Parathyroid adenoma (tissue), 2 donors: ENCODE measurements around the gene B4GALT2.

Experiments used
- H2AFZ ChIP-seq: fragments of 300-600 bp; sonication (generic); one replicate; pipeline ENCODE4 v1.7.0; 2017; ENCODE audit warnings: antibody characterized with exemption, mild to moderate bottlenecking
- H3K27ac ChIP-seq: fragments of 300-600 bp; sonication (generic); one replicate; pipeline ENCODE4 v1.7.0; 2017
- H3K27me3 ChIP-seq: fragments of 300-600 bp; sonication (generic); one replicate; pipeline ENCODE4 v1.7.0; 2017; ENCODE audit warnings: low read length; ENCODE audit not compliant: control insufficient read depth, insufficient read depth
- H3K36me3 ChIP-seq: fragments of 300-600 bp; sonication (generic); one replicate; pipeline ENCODE4 v1.7.0; 2017; ENCODE audit warnings: low read length; ENCODE audit not compliant: control insufficient read depth, insufficient read depth
- H3K4me1 ChIP-seq: fragments of 300-600 bp; sonication (generic); one replicate; pipeline ENCODE4 v1.7.0; 2017; ENCODE audit warnings: control low read depth
- H3K4me2 ChIP-seq: fragments of 300-600 bp; sonication (generic); one replicate; pipeline ENCODE4 v1.7.0; 2017; ENCODE audit warnings: low read length
- H3K4me3 ChIP-seq: fragments of 300-600 bp; sonication (generic); one replicate; pipeline ENCODE4 v1.7.0; 2017; ENCODE audit warnings: low read depth, low read length
- H3K79me2 ChIP-seq: fragments of 300-600 bp; sonication (generic); one replicate; pipeline ENCODE4 v1.7.0; 2017; ENCODE audit warnings: control low read depth
- H3K9ac ChIP-seq: fragments of 300-600 bp; sonication (generic); one replicate; pipeline ENCODE4 v1.7.0; 2017; ENCODE audit warnings: mild to moderate bottlenecking
- H3K9me3 ChIP-seq: fragments of 300-600 bp; sonication (generic); one replicate; pipeline ENCODE4 v1.7.0; 2017; ENCODE audit warnings: low read length; ENCODE audit not compliant: control insufficient read depth
- TF ChIP-seq, protein P1 (sequence below): fragments of 300-600 bp; sonication (generic); IDR thresholded peaks from one replicate; pipeline ENCODE4 v1.7.0; 2017; ENCODE audit warnings: antibody characterized with exemption, mild to moderate bottlenecking
- donor health status: primary hyperparathyroidism.

B4GALT2 gene

DNA sequence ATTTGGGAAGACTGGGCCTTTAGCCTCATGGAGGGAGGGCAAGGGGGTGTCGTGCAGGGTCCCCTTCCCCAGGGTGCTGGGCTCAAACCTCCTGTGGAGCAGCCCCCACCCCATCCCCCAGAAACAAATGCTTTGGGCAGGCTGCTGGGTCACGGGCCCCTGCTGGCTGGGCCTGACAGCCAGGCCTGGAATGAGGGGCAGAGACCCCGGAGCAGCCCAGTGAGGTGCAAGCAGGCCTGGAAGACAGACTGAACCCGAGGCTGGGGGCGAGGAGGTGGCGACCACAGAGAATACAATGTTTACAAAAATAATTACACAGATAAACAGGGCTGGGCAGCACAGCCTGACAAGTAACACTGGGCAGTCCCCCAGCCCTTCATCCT, 17.7 kb downstream of the B4GALT2 start:
- Histone ChIP-seq H3K27ac (no peak overlapping the region), H3K36me3 (no peaks in the 10 kb centered on the region)

DNA sequence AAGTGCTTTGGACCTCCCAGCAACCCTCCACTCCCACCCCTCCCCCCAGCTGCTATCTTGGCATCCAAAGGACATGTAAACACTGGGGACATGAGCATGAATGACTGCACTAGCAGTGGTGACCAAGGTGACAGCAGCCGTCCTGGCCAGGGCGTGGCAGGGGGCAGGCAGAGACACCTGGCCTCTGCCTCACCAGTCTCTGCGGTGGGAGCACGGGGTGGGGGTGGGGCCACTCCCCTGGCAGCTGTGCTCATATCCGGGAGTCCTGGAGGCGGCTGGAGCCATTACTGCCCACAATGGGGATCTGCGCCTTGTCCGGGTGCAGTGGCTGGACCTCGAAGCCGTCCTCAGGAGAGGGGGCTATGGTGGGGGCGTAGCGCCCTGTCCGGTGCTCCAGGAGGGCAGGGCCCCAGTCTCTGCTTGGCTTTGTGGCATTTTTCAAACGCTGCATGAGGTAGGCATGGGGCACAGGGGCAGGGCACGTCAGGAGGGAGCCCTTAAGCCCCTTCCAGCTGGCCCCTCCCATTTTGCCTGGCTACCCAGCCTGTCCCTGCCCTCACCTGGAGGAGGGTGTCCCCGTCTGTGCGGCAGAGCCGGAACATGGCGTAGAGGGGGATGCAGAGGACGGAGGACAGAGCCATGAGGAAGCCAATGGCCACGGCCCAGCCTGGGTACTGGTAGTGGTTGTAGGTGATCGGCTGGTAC, 18.4 kb downstream of the B4GALT2 start:
- Histone ChIP-seq H3K4me3 (no peak overlapping the region), H2AFZ (peak overlapping the region; percentile 42), H3K27me3 (no peaks in the 10 kb centered on the region), H3K36me3 (no peaks in the 10 kb centered on the region), H3K9me3 (no peaks in the 10 kb centered on the region), H3K27ac (no peak overlapping the region), H3K79me2 (no peaks in the 10 kb centered on the region), H3K4me1 (no peaks in the 10 kb centered on the region), H3K9ac (no peak overlapping the region), H3K4me2 (no peak overlapping the region)
- TF ChIP-seq, protein P1, sequence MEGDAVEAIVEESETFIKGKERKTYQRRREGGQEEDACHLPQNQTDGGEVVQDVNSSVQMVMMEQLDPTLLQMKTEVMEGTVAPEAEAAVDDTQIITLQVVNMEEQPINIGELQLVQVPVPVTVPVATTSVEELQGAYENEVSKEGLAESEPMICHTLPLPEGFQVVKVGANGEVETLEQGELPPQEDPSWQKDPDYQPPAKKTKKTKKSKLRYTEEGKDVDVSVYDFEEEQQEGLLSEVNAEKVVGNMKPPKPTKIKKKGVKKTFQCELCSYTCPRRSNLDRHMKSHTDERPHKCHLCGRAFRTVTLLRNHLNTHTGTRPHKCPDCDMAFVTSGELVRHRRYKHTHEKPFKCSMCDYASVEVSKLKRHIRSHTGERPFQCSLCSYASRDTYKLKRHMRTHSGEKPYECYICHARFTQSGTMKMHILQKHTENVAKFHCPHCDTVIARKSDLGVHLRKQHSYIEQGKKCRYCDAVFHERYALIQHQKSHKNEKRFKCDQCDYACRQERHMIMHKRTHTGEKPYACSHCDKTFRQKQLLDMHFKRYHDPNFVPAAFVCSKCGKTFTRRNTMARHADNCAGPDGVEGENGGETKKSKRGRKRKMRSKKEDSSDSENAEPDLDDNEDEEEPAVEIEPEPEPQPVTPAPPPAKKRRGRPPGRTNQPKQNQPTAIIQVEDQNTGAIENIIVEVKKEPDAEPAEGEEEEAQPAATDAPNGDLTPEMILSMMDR, result no peak

More for the DNA sequence above, 17.7 kb downstream of the B4GALT2 start:
- H3K4me1 ChIP-seq, result no peaks in the 10 kb centered on the region
- no peaks in the 10 kb centered on the region for H3K79me2 ChIP-seq
- no peak overlapping the region for H3K4me2 ChIP-seq
- TF ChIP-seq, protein P1, result no peak
- H3K9ac ChIP-seq, result no peak overlapping the region
- H3K4me3 ChIP-seq, result no peak overlapping the region
- no peaks in the 10 kb centered on the region for H3K9me3 ChIP-seq
- H3K27me3 ChIP-seq, result no peaks in the 10 kb centered on the region
- H2AFZ ChIP-seq, result no peak overlapping the region

DNA sequence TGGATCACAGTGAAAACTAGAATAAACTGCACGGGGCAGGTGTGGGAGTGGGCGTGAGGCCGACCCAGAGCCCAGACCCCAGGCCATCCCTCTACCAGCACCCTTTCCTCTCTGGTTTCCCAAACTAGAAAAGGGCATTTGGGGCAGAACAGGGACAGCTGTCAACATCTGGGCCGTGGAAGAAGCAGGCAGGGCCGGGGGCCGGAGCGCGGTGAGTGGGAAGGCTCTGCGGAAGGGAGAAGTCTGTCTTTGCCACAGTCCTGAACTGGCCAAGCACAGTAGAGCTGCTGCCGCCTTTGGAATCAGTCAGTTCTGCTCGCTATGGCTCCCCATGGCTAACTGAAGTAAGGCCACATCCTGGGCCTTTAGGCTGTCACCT, 19.0 kb downstream of the B4GALT2 start:
- no peaks in the 10 kb centered on the region for H3K36me3 ChIP-seq
- no peaks in the 10 kb centered on the region for H3K27me3 ChIP-seq
- no peak overlapping the region for H3K4me3 ChIP-seq
- no peaks in the 10 kb centered on the region for H3K79me2 ChIP-seq
- TF ChIP-seq, protein P1, result no peak
- no peak overlapping the region for H3K27ac ChIP-seq
- H3K4me2 ChIP-seq, result no peak overlapping the region
- peak overlapping the region; percentile 42 for H2AFZ ChIP-seq
- no peak overlapping the region for H3K9ac ChIP-seq
- H3K4me1 ChIP-seq, result no peaks in the 10 kb centered on the region
- H3K9me3 ChIP-seq, result no peaks in the 10 kb centered on the region

DNA sequence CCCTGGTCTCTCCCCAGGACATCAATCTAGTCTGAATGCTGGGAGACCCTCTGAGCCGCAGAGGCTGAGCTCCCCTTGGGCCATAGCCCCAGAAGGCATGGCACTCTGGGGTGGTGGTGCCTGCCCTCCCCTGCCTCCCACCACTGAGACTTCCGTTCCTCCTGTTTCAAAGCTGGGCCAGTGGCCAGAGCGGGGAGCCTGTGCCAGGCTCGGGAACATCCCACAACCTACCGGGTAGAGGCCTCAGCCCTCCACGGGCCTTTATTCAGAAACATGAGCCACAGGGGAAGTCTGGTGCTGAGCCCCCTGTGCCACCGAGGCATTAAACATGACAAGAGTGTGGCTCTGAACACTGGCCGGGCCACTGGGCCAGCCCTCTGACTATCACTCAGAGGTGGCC, 20.4 kb downstream of the B4GALT2 start:
- Histone ChIP-seq H3K27ac (no peak overlapping the region), H3K36me3 (no peaks in the 10 kb centered on the region), H3K79me2 (no peaks in the 10 kb centered on the region), H3K4me3 (no peak overlapping the region), H2AFZ (no peak overlapping the region), H3K9me3 (no peaks in the 10 kb centered on the region), H3K4me1 (no peaks in the 10 kb centered on the region), H3K4me2 (no peak overlapping the region), H3K27me3 (no peaks in the 10 kb centered on the region), H3K9ac (no peak overlapping the region)
- TF ChIP-seq, protein P1, result no peak

DNA sequence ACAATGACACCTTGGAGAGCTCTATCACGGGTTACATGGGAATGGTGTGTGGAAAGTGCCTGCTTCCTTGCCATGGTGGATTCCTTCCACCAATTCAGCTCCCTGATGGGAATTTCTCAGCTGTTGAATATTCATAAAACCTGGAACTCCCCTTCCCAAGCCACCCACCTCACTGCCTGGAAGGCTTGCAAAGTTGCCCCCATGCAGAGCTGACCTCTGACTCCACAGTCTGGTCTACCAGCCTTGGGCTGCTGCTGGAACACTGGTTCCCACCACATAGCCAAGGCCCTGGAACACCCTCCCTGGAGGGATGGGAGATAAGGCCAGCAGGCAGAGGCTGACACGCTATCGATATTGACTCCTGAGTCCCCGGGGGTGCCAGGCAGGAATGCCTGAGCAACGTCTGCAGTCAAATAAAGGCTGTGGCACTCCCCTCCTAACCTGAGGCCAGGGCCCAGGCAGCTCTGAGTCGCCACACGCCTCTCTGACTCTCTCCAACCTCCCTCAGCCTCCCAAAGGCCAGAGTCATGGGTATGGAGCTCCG, 21.2 kb downstream of the B4GALT2 start:
- H3K4me1 ChIP-seq, result no peaks in the 10 kb centered on the region
- no peak overlapping the region for H3K9ac ChIP-seq
- H3K27me3 ChIP-seq, result no peaks in the 10 kb centered on the region
- H3K4me2 ChIP-seq, result no peak overlapping the region
- no peak overlapping the region for H2AFZ ChIP-seq
- TF ChIP-seq, protein P1, result no peak
- no peaks in the 10 kb centered on the region for H3K36me3 ChIP-seq
- H3K9me3 ChIP-seq, result no peaks in the 10 kb centered on the region
- H3K79me2 ChIP-seq, result no peaks in the 10 kb centered on the region
- H3K4me3 ChIP-seq, result no peak overlapping the region
- H3K27ac ChIP-seq, result no peak overlapping the region
